GM21528 (cell line): ENCODE results near the gene SQSTM1.
A peak's percentile ranks its signal among the peaks of the same experiment; 100 is the strongest.

ENCODE experiments used
- ATAC-seq: cut with Tn5 transposase; IDR thresholded peaks from one replicate; pipeline ENCODE4 v1.9.1; 2021; ENCODE audit warnings: mild to moderate bottlenecking, moderate library complexity; ENCODE audit not compliant: unreplicated experiment, low FRiP score

The SQSTM1 gene

DNA sequence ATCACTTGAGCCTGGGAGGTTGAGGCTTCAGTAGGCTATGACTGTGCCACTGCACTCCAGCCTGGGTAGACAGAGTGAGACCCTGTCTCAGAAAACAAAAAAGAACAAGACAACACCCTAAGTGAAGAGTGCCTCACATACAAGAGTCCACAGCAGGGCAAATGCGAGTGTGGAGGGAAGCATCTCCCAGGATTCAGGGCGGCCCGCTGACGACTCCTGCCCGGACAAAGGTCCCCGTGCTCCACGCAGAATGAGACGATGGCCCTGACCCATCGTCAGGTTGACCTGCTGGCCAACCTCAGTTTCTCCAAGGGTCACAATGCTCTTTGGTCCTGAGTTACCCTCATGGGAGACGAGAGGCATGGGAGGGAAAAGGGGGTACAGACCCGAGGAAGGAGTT is 19.6 kb downstream of the SQSTM1 start:
- no peak for ATAC-seq

DNA sequence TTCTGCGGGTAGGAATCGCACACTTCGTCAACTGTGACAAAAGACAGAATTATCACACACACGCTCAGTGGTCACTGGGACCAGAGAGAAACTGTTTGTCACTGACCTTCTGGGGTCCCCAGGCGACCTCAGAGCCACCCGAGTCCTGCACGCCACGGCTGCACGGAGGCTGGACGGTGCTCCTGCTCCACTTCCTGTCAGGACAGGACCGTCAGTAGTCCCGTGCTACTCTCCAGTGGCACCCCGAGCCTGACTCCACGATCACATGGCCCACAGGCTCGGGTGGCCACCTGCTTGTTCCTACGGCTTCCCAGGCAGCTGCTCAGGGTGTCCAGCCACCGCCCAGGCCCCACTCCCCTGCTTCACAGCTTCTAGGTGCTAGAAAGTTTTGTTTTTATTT is 20.1 kb downstream of the SQSTM1 start:
- no peak for ATAC-seq

DNA sequence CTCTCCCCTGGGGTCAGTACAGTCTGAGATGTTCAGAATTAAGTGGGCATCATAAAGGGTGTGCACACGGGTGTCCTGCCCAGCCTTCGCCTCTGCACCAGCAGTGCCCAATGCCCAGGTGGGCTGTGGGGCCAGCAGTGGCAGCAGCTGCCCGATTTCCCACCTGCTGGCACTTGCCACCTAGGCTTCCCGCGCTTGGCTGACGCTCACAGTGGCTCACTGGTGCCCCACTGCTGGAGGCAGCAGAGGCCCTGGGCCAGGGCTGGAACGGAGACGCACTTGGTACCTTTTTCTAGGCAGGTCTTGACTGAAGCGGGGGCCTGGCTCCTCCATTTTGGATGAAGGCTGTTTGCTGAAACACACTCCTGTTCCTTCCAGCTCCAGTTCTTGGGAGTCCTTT is 20.9 kb downstream of the SQSTM1 start:
- ATAC-seq = no peak

DNA sequence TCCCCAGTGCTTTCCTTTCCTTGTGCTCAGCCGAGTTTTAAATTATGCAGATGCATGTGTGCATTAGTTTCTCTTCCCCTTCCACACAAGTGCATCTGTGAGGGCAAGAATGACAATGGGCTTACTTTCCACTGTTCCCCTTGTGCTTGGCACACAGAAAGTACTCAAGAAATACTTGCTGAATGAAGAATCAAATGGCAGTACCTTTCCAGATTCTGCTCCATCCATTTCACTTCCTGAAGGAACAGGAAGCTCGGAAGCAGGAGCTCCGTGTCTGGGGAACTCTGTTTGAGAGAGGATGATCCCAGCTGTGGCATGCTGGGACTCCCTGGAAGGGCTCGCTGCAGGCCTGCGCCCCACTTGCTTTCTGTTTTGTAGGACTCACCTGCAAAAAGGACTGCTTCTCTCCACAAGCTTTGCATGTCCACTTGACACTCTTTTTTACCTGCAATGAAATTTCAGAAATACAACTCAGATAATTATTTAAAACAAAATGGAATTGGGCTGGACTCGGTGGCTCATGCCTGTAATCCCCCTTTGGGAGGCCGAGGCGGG is 32.4 kb downstream of the SQSTM1 start:
- ATAC-seq = peak; percentile 87

DNA sequence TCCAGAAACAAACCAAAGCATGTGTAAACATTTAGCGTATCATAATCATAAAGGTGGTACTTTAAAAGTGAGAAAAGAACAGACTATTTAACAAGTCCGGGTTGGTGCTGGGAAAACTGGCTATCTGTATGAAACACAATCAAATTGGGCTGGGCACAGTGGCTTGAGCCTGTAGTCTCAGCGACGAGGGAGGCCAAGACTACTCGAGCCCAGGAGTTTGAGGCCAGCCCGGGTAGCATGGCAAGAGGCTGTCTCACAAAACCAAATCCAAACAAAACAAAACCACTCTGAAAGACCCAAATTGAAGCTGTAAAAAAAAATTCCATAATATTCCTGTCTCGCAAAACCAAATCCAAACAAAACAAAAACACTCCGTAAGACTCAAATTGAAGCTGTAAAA is 33.7 kb downstream of the SQSTM1 start:
- no peak for ATAC-seq

DNA sequence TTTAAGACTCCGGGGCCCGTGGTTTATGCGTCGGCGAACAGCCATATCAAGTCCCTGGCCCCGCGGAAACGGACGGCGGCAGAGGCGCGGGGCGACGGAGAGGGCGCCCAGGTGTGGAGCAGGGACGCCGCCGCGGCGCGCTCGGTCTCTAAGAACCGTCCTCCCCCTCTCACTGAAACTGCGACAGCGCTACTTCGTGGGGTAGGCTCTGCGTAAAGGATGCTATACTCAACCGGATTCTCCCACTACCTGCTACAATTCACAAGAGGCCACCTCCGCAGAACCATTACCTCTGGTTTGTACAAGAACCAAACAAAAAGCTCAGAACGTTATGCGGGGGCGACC is 37.5 kb downstream of the SQSTM1 start:
- ATAC-seq = peak; percentile 53

DNA sequence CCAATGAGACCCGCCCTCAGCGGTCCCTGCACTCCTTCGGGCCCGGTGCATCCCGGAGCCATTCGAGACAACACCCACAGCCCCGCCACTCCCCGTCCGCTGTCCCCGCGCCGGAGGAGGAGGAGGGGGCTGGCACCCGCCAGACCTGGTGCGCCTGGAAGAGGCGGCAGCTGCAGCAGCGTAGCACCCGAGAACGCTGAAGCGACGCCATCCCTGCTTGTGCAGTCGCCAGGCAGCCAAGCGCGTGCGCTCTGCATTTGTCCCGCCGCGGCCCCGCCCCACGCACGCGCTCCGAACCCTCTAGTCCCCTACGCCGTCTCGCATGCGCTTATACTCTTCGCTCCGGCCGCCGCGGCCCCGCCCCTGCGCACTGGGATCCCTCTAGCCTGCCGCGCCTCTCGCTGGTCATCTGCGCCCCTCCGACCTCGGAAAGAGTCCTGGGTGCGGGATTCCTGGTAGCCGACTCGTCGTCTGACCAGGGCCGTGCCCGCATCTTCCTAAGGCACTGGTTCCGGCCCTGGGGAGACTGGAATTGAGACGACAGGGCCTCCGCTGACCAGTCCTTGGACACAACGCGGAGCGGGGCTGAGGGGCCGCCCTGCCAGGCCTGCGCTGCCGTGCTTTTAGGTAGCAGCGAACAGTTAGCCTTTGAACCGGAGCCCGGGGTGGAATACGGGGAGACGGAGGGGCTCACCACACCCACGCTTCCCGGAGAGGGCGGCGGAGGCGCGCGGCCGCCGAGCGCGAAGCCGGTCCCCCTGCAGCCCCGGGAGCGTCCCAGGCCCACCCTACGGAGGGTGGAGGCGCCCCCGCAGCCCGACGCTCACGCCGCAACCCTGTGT is 38.1 kb downstream of the SQSTM1 start, which contains the start of gene MRNIP:
Gene MRNIP (minus strand): TSS at position 232 of the 842 bp plus-strand sequence. CDS start 21 bp downstream, at position 211.
- peak; percentile 89 for ATAC-seq

DNA sequence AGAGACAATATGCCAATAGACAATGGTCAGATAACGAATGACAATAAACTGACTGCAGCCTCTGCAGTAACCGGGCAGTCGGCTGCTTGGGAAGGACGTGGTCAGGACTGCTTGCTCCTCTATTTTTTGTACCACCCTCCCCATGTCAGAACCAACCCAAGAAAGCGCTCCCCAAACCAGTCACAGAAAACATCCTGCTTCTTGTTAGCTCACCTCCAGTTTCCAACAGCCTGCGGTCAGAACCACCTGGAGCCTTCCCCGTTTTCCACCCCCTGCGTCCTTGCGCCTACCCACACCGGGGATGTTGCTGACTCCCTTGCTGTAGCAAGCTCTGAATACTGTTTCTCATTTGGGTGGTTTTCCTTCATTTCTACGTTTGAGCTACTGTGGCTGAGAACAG is 39.6 kb downstream of the SQSTM1 start:
- no peak for ATAC-seq

DNA sequence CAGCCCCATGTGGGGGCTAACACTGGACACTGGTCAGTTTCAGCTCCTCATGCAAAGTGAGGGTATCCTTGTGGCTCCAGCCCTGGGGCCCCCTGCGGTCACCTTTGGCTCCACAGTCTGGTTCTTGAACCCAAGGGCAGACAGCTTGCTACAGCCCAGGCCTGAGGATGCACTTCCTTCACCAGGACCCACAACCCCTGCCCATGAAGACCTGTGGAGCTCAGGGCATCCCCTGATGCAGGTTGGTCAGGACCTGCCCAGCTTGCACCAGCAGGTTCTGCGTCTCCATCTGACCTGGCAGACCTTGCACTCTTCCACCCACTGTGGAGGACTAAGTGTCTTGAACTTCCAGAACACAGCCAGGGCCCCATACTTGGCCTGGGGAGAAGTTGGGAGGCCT is 41.6 kb downstream of the SQSTM1 start:
- no peak for ATAC-seq

DNA sequence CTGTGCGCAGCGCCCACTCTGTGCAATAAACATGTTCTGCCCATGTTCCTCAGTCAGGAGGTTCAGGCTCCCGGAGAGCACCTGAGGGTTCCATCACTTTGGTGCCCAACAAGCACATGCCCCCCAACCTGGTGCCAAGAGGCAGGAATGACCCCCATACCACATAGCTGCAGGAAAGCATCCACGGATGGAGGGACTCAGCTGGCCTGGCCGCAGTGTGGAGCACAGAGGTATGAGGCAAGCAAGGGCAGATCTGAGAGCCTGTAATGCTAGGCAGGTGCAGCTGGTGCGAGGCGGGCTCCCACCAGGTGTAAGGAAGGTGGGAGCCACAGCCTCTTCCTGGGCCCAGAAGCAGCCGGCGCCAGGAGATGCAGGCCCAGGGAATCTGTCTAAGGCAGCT is 42.2 kb downstream of the SQSTM1 start:
- ATAC-seq = no peak

DNA sequence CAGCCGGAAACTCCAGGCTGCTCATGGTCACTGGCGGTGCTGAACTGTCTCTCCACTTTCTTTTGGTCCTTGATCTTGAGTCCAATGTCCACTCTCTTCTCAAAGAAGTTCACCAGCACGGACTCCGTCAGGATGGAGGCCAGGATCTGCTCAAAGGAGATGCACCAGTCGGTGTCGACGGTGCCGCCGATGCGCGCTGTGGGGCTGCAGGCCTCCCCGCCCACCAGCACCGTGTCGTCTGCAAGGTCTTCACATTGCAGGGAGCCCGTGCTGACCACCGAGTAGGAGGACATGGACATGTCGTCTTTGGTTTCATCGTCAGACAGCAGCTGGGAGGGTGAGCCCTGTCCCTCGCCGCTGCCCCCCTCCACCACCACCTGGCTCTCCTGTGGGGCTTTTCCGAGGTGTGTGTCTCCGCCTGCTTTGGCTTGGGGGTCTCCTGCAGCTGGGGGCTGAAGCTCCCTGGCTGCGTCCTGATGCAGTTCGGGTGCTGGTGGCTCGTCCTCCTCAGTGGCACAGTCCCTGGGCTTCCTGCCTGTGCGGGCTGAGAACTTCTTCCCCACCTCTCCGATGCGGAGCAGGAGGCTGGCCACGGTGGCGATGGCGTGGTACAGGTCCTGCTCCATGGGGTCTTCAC is 42.9 kb downstream of the SQSTM1 start:
- ATAC-seq = no peak

DNA sequence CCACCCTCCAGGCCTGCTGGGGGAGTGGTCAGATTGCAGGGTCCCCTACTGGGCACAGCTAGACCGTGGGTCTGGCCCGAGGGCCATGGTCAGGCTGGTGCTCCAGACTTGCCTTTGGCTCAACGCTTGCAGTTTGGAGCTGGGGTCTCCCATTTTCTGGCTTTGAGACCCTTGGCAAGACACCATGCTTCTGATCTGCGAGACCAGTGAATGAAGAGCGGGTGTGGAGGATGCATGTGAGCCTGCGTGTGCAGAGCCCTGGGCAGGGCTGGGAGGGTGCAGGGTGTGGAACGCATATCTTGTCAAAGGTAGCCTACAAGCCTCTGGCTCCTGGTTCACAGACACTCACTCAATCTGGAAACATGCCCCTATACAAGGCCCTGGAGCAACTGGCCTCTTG is 44.0 kb downstream of the SQSTM1 start:
- no peak for ATAC-seq

DNA sequence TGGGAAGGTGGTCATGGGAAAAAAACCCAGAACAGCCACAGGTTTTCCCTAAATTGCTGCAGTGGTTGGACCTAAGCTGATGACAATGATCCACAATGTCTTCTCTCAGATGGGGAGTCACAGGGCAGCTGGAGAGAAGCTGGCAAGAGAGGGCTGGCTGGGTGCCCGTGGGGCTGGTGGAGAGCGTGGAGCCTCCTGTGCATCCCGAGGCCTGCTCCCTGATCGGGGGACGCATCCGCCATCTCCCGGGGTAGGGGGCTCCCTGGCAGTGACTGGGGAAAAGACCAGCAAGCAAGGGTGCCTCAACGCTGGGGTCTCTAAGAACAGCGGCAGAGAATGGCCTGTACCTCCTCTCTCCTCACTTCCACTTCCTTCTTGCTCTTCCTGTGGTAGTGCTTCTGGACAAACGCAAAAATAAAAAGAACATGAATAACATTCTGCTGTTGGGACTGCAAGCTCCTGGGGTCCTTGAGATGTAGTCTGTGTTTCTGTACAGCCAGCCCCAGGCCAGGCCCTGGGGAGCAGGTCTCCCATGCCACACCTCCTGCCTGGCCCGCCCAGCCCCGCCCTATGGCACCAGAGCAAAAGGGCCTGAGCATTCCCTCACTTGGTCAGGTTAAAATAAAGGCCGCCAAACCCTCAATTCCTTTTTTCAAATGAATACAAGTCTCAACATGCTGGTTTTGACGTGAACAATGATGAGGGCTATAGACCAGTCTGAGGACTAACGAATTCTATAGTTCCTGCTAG is 45.0 kb downstream of the SQSTM1 start:
- ATAC-seq = no peak

DNA sequence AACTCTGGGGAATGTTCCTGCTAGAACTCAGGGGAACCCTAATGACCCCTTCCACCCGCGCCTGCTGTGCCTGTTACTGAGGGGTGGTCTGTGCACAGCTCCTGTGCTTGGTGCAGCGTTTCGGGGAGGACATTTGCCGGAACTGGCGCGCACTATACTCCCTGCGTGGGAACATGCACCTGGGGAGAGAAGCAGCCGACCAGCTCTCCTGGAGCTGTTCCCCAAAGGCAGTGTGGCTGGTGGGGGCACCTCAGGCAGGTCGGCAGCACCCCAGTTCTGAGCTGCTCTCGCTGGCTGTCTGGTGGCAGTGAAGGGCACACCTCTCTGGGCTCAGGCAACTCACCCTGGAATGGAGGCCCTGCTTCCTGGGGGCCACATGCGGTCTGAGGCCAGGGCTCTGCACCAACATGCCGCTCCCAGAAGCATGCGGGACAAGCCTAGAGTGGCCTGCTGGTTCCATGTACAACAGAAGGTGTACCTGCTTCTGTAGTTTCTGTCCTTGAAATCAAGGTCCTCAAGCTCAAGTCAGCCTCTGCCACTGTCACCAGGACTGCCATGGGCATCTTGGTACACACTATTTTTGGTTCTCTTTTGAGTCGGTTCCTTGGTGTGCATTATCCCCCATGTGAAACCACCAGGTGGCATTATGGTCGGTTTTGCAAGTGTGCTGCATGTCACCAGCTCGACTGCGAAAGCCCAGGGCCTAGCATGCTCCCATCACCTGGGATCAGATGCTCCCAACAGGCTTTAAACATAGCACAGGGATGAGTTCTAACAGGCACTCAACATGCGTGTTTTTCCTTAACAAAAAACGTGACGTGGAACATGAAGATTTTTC is 45.8 kb downstream of the SQSTM1 start:
- no peak for ATAC-seq

DNA sequence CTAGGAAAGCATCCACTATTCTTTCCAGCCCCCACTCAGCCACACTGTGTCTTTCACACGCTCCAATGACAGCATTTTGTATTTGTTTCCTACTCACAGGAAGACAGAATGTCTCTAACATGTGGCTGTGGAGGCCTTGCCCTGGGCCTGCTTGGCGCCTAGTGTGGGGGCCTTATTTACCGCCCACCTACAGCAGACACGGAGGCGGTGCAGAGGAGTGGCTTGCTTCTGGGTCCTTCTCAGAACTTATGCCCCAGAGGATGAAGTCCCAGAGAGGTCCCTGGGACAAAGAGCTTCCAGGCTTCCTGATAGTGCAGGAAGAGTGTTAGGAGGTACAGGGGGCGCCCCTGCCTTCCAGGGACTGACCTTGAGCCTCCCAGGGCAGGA is 46.4 kb downstream of the SQSTM1 start:
- ATAC-seq = no peak

DNA sequence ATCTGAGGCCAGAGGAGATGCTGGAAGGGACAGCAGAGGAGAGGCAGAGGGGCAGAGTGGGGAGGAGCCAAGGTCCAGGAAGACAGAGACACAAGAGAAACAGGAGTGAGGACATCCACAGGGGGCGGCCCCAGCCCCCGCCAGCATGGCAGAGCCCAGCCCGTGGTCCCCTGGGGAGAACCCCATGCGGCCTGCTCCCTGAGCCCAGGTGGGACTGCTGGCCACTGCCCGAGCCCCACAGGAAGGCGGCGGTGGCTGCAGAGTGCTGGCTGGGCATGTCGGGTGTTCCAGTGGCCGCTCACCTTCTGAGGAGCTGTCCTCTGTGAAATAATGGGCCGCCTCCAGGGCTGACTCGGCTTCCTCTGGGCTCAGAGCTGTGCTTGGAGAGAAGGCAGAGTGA is 46.8 kb downstream of the SQSTM1 start:
- no peak for ATAC-seq

DNA sequence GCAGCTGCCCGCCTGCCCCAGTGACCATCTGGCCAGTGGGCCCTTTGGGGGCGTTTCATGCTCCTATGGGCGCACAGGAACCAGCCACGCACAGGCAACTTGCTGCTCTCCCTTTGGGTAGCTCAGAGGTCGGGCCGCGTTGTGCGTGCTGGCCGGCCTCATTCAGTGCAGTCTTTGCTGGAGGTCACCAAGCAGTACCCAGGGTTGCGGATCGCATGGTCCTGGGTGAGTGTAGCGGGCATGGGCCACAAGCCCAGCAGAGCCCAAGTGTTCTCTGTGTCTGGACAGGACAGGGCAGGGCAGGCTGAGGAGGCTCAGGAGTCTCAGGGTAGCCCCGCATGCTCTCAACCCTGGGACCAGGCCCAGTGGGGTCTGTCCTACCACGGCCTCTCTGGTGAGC is 47.8 kb downstream of the SQSTM1 start:
- no peak for ATAC-seq

DNA sequence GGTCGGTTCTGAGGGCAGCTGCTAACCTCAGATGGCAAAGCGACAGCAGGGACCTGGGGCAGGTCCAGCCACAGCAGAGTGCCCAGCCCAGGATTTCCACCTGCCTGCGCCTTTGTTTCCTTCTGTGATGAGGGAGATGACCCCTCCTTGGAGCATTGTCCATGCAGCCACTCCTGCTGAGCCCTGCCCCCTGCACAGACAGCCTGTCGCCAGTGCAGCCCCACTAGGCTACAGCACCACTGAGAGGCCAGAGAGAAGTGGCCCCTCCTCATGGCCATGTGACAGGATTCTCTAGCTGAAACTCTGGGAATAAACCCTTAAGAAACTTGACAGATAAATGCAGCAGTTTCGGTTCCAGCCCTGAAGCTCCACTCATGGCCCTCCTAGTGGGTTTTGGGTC is 48.4 kb downstream of the SQSTM1 start:
- ATAC-seq = no peak

DNA sequence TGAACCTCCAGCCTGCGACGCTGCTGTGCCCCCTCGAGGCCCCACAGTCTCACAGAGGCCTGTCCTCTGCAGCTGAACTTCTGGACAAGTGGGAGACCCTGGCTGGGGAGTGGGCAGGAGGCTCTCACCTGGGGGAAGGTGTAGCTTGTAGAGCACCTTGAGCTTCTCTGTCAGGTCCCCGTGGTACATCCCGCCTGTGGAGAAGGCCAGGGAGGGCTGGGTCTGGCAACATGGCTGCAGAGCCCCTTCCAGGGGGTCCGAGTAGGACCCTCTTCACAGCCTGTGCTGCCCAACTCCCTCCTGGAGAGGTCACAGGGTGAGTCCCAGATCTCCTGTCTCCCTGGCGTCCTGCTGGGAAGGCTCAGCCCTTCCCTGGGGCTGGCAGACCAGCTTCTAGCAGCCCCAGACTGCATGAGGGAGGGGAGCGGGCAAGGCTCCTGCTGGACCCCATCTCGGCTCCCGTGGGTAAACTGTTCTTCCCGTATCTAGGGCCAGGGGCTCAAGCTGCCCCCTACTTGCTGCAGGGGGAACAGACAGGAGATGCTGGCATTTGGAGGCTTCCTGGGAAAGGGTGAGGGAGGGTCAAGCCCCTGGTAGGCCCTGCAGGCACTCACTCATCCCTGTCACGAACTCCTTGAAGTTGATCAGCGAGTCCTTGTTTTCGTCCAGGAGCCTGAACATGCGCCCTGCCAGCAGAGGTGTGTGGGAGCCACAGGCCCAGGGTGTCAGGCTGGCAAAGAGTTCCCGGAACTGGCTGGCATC is 49.1 kb downstream of the SQSTM1 start:
- ATAC-seq = no peak
